HG02970 (cell line): ENCODE measurements around the gene AQP1.

Experiments used
- ATAC-seq: cut with Tn5 transposase; IDR thresholded peaks from one replicate; pipeline ENCODE4 v1.9.1; 2021; ENCODE audit warnings: mild to moderate bottlenecking, moderate library complexity, moderate number of reproducible peaks; ENCODE audit not compliant: unreplicated experiment, low FRiP score

AQP1 gene

DNA sequence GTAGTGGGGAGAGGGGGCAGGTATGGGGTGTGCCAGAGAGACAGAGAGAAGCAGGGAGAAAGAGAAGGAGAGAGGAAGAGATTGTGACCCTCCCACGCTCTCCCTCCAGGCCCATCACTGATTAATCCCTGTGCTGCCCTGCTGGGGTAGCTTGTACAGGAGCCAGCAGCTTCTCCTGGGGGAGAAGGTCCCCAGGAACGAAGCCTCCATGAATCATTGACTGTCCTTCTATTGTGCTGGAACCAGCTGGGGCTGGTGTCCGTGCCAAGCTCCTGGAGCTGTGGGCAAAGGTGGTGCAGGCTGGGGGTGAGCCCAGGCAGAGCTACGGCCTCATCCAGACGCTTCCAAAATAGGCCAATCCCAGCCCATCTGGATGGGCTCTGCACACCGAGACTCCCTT, 20.9 kb downstream of the AQP1 start:
- ATAC-seq, result no peak

DNA sequence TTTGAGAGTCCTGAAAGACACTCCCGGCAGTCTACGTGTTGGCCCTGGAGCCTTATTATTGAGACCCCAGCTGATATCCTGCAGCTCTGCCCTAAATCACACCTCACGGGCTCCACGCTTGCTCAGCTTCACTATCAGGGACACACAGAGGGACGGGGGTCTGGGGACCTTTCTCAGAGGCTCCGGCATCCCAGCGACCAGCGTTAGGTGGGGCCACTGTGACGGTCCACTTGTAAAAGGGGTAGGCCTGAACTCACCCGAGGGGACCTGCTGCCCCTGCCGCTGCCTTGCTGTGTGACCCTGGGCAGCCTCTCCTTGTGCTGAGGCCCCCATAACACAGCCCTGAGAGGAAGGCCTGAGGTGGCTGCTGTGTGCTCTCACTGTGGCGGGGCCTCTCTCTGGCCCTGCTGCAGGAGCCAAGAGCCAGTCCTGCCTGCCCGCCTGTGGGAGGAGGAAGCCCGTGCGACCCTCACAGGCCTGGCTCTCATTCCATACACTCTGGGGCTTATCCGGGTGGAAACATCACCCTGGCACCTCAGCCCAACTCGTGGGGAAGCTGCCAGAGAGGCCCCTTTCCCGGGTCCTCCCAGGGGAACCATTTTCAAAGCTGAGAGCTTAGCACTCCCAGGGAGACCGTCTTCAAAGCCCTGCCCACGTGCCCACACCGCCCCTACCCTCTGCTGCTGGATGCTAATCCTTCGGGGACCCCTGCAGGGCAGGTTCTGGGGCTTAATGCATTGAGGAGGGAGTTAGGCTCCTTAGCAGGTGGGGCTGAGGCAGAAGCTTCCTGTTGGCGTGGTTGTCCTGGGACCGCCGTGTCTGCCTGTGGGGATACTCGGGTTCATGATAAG, 21.7 kb downstream of the AQP1 start:
- no peak for ATAC-seq

DNA sequence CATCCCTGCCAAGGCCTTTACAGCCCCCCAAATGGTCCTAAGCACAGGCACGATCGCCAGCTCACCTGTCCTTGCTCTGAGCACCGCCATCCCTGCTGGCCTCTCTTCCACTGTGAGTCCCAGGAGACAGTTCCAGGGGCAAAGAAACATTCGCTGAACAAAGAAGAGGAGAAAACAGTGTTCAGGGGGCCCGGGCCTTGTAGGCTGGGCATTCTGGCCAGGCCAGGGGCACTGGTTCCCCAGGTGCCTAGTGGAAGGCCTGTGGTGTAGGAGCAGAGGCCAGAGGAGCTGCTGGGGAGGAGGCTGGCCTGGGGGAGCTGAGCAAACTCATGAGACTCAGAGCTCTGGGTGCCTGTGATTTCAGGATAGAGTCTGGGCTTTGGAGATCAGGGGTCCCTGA, 22.6 kb downstream of the AQP1 start:
- no peak for ATAC-seq

DNA sequence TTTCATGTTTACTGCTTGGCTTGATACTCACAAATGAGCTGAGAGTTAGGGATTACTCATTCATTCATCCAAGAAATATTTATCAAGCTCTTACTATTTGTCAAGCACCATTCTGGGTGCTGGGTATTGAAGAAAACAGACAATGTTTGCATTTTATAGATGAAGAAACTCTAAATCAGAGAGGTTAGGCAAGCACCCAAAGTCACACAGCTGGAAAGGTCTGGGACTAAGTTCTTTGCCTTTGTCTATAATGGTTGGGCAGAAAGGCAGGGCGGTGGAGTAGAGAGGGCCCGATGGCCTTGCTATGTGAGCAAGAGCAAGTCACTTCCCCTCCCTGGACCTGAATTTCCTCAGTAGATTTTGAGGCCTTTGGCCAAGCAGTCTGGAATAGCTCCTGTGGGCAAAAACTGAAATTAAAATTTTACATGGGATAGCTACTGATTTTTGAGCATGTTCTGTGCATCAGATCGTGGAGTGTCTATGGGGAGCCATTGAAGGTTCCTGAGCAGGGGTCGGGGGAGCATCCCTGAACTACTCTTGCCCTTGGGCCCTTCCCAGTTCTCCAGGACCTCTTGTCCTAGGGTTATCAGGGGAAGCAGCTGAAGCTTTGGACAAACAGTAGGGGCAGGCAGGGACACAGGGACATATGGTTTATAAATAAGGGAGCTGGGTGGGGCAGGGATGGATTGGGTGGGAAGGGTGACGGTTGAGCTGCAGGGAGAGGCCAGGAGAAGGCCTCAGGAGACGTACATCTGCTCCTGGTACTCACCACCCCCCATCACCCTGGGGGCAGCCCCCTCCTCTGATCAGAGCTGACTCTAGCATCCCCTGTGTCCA, 23.3 kb downstream of the AQP1 start:
- ATAC-seq, result no peak

DNA sequence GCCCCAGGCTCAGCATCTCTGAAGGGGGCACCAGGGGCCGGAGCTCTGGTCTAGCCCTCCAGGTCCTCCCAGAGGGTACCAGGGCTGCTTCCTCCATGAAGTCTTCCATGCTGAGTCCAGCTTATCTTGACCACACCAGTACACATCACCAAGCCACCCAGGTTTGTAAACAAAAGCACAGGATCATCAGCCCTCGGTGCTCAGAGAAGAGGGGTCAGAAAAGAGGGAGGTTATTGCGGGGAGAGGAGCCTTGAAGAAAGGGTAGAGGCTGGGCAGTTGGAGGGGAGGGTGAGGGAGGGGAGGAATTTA, 23.9 kb downstream of the AQP1 start:
- ATAC-seq, result no peak

DNA sequence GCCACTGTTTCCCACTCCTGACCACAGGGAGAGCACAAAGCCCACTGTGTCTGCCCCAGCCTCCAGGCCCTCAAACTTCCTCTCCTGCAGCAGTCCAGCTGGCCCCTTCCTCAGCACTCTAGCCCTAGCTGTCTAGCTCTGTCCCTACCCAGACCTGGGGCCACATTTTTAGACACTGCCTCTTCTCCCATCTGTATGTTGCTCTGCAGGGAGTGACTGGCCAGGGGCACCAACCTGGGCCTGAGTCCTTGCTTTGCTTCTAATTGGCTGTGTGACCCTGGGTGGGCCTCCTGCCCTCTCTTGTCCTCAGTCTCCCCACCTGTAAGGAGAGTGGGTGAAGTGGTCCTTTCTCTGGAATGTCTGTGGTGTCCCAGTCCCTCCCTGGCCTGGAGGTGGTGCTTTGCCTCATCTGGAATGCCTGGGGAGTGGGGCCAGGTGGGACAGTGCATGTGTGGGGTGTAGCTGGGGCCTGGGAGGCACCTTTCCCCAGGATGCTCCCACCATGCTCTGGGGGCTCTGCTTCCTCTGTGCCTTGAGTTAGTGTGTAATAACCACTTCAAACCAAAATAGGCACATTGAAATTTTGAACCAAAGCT, 25.1 kb downstream of the AQP1 start:
- no peak for ATAC-seq

DNA sequence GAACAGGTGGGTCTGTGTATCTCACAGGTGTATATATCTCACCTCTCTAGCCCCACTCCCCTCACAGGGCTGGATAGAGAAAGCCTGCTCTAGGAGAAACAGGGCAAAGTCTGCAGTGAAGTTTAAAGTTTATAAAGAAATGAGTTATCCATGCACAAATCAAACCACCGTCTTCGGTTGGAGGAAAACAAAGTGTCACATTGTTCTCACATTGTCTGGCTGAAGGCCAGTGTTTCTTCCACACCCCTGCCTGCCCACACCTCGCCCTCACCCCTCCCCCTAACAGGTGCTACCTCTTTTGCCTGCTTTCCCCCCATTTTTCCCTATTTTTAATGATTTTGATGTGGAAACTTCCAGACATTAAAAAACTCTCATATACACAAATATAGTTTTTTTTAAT, 25.8 kb downstream of the AQP1 start:
- no peak for ATAC-seq

DNA sequence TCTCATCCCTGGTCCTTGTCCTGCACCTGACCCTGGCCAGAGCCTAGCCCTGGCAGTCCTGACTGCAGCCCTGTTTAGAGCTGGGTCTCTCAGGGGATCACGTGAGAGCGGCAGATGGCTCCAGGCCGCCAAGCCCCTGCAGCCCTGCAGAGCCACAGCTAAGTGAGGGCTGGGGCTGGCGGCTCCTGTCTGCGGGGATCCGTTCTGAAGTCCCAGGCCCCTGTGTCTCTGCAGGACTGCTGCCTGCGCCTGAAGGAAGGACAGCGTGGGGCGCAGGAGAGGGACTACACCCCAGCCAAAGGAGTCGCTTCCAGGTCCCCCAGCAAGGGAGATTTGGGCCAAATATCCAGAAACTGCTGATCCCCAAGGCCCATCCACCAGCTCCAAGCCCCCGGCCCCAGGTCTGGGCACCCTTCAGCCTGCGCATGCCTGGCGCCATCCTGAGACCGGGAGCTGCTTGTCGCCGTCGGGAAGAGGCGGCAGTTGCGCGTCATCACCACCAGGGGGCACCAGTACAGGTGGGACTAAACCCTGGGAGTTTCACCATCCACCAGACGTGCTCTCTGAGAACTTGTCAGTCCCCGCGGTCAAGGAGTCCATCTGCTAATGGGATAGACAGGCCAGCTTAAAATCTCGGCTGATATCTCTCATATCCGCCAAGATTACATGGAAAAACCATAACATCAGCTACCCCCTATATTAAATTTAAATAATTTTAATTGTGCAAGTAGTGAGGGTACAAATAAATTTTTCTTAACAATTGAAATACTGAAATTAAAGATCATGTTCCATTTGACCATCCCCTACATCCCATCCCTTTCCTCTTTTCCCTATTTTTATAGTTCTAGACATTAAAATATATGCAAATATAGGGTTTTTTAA, 27.0 kb downstream of the AQP1 start:
- ATAC-seq, result no peak

DNA sequence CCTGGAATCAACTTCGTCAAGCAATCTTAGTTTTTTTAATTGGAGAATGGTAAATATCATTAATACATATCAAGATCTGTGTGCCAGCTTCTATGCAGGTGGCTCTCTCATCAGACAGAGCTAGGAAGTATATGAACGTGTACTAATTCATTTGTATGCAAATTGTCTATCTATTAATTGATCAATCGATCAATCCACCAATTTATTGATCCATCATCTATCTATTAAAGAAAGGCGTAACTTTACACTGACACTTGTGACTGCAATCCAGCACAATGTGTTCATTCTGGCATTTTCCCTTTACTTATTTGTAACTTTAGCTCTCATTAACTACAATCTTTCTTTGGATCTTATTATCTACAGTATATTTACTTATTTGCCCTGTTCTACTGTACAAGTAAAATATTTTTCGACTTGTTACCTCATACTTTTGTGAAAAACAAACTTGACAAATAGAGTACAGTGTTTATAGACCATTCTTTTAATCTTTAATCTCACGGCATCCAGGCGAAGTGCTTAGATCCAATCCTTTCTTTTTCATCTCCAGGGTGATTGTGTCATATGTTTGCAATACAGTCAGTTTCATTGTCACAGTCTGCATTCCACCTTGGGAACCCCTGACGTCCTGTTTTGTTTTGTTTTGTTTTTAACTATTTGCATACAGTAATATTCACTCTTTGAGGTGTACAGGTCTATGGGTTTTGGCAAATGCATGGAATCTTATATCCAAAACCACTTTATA, 30.1 kb downstream of the AQP1 start:
- ATAC-seq, result no peak

DNA sequence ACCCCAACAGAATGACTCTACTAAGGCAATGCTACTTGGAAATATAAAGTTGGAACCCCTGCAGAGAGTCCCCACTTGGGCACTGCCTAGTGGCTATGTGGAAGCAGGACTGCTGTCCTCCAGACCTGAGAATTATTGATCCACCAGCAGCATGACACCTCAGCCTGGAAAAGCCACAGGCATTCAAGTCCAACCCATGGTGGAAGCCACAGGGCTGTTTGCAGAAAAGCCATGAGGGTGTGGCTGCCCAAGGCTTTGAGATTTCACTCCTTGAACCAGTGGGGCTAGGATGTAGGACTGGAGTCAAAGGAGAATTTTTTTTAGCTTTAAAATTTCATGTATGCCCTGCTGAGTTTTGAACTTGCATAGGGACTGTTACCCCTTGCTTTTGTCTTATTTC, 38.5 kb downstream of the AQP1 start:
- no peak for ATAC-seq

DNA sequence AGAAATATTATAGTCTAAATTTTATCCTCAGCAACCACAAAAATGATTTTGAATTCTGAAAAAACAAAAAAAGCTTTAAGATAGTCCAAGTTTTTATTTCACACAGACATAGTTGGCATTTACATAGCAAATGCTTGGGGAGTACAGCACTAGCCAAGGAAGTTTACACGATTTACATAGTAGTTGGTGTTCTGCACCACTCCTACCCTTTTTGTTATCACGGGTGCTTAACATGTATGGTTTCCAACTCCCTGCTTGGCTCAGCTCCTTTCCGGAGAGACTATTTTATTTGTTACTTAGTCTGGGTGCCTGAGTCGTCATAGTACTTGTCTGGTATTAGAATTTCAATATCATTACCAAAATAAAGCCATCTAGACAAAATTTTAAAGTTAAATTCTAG, 43.3 kb downstream of the AQP1 start:
- ATAC-seq, result no peak

DNA sequence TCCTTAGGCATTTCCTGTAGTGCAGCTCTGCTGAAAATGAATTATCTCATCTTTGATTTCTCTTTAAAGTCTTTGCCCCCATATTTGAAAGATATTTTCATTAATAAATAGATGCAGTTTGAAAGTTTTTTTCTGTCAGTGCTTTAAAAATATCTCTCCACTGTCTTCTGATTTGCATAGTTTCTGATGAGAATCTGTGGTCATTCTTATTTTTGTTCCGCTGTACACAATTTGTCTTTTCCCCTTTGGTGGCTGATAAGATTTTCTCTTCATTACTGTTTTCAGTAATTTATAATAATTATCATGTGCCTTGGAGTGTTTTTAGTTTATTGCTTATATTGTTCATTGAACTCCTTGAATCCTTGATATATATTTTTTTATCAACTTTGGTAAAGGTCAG, 45.1 kb downstream of the AQP1 start:
- ATAC-seq, result no peak

DNA sequence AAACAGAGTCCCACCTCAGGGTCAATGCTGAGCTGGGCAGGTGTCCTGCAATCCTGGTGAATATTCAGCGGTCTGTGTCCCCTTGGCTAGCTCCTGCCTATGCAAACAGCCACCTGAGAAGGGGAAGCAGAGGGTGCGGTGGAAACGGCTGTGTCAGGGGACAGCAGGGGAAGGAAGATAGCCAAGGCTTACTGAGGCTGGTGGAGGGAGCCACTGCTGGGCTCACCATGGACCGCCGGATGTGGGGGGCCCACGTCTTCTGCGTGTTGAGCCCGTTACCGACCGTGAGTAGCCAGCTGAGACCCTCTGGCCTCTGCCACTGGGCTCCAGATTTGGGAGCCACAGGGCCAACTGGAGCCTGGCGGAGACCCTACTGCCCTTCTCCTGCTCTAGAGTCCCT, 52.2 kb downstream of the AQP1 start, which contains the start of gene GHRHR:
Gene GHRHR, plus strand, starts transcription at position 112 of the 400 bp plus-strand sequence. Its CDS starts 116 bp downstream, at position 228.
- no peak for ATAC-seq

DNA sequence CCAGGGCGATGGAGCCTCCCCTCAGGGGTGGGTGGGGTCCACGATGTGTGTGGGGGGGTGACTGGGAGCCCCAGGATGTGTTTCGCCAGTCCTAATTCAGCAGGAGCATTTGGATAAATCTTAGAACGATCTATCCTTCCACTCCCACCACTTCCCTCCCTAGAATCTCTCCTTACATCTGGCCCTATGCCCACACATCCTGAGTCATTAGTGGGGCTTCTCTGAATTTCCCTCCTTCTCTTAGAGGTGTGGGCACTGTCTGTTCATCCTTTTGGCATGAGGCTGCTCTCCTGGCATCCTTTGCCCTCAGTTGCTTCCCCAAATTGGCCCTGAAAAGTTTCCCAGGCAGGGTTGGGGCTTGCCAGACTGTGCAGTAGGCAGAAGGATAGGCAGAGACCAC, 53.7 kb downstream of the AQP1 start:
- no peak for ATAC-seq

DNA sequence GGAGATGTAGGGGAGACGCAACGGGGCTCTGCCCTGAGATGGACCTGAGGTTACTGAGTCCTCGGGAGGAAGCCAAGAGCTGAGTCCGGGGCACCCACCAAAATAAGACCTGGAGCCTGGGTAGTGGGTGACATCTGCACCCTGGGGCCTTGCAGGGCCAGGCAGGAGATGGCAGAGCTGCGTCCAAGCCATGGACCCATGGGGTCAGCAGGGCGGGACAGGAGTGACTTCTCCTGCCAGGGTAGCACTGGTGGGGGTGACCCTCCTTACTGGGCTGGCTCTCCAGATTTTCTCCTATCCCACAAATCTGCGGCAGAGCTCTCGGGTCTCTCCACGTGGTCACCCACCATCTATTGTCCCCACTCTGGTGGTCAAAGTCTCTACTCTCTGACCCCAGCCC, 54.2 kb downstream of the AQP1 start:
- ATAC-seq, result no peak

DNA sequence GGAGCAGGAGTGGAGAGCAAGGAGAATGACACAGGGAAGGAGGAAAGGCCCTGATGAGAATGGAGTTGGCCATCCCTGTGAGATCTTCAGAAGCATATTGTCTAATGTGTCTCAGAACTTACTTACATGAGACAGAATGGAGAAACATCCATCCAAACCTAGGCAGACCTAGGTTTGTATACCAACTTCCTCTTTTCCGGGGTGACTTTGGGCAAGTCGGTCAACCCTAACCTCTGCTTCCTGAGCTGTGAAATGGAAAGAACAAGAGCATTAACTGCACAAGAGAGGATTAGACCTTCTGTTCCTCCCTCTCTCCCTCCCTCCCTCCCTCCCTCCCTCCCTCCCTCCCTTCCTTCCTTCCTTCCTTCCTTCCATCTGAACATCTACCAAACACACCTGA, 56.6 kb downstream of the AQP1 start:
- no peak for ATAC-seq

DNA sequence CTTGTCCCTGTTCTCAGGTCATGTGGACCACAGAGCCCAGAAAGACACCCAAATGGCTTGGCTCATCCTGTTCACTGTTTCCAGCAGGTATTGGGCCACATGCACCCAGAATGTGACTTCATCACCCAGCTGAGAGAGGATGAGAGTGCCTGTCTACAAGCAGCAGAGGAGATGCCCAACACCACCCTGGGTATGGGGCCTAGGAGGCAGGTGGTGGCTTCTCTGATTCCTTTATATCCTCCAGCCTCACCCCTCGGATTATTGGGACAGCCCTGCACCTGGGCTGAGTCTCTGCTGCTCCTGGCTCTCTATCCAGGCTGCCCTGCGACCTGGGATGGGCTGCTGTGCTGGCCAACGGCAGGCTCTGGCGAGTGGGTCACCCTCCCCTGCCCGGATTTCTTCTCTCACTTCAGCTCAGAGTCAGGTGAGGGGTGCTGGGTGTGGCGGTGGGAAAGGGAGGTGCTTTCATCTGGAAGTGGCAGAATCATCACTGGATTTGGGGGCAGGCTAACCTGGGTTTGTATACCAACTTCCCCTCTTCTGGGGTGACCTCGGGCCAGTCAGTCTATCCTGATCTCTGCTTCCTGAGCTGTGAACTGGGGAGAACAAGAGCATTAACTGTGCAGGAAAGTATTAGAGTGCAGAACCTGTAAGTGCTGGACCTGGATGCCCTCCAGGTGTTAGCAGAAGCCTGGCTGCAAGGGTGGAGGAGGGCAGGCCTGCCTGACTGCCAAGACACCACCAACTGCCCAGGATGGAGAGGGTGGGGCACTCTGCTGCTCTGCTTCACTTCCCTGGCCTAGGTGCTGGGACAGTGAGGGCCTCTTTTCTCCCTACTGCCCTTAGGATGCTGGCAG, 57.3 kb downstream of the AQP1 start:
- no peak for ATAC-seq

DNA sequence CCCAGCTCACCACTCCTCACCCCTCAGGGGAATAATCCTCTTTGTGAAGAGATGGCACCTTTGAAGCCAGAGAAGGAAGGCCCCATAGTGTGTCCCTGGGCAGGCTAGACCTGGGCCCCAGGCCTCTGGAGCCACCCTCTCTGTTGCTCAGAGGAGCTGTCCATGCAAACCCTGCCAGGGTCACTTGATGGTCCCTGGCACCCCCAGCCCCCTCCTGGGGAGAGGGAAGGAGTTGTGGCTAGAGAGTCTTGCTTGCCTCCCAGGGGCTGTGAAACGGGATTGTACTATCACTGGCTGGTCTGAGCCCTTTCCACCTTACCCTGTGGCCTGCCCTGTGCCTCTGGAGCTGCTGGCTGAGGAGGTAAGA, 57.9 kb downstream of the AQP1 start:
- no peak for ATAC-seq

DNA sequence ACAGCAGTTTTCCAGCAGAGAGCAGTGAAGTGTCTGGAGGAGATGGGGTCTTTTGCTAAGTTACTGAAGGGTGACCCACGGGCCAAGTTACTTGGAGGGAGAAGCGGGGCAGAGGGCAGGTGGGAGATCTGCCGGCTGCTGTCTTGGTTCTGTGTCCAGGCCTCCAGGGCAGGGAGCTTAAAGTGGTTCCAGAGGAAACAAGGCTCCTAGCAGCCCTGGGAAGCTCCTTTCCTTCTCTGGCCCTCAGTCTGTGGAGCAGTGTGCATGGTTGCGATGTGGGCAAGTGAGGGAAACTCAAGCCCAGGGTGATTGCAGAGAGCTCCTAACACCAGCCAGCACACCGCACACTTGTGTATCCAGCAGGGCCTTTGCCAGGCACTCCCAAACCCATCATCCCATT, 58.4 kb downstream of the AQP1 start:
- ATAC-seq, result no peak
